Muscle of arm (tissue), 12 donors: ENCODE results near the gene ST7L. TPM values are rescaled to one million over a fixed set of nuclear protein-coding genes. Genes with fewer than 3 reads are reported as not detected.

Experiments used
- DNase-seq: peaks from one replicate; pipeline ENCODE4 v3.0.0-alpha.2; 2013
- polyA plus RNA-seq, 12 donors: library from polyadenylated mRNA; unstranded; fragments of 120-200 nt; gene quantifications; one replicate each; pipeline ENCODE4 v1.2.1, GENCODE V29; 2013; ENCODE audit not compliant: insufficient read length in 12 of 12

Gene ST7L
- polyA plus RNA-seq, 12 donors, result 14.3 to 25.3 (median 18.7) TPM; not detected in 1

DNA sequence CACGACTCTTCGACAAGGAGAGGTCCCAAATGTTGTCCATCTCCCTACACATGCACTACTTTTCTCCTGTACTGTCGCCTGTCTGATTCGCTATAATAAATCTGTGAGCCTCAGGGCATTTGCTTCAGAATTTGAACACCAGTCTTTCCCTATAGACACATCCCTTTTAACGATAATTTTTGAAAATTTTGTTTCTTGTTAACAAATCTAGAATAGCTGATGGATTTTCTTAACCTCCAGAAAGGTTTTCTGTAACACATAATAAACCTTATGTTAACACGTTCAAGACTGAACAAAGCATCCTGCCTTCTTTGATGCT lies 1.4 kb upstream of the ST7L start:
- no peak for DNase-seq

DNA sequence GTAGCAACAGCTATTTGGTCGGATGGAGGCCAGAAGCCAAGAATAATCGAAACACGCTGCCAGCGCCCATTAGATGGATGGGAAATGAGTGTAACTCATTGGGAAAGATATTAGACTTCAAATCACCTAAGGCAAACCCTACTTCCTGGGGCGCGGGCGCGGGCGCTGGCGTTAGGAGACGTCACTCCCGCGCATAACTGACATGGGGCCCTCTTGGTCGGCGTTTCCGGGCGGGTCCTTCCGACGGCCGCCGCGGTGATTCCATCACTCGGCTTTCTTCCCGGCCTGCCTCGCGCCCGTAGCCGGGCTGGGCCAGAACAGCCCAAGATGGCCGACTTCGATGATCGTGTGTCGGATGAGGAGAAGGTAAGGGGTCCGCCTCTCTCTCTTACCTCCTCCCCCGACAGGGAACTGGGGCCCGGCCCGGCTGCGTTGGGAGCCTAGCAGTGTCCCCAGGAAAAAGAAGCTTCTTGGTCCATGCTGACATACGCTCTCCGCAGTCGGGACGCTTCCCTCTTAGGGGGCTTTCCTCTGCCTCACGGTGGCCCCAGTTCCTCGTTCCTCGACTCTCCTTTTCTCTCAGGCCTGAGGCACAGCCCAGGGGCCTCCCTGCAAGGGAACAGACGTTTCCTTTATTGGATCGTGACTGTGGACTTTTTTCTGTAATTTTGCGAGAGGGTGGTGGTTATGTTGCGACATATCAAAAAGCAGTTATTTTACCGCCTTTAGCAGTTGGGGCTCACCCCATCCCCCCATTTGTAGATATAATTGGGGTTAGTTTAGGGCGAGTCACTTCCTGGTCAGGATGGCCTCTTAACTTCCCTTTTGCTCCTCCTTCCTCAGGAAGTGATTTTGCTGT lies 806 bp upstream of the ST7L start, which contains the start of gene CAPZA1:
TSS of gene CAPZA1 (plus strand) at position 315 of the 859 bp plus-strand sequence. CDS start at position 328, 13 bp downstream.
- DNase-seq, result peak; percentile 96

- DNase-seq, result peak; percentile 13
Observed at GRCh38 chr1:112618114-112618720, 724 bp downstream of the ST7L start.

- no peak for DNase-seq
Observed at GRCh38 chr1:112614460-112615065, 4.4 kb downstream of the ST7L start.

- no peak for DNase-seq
Observed at GRCh38 chr1:112605633-112606327, 13.2 kb downstream of the ST7L start.

DNA sequence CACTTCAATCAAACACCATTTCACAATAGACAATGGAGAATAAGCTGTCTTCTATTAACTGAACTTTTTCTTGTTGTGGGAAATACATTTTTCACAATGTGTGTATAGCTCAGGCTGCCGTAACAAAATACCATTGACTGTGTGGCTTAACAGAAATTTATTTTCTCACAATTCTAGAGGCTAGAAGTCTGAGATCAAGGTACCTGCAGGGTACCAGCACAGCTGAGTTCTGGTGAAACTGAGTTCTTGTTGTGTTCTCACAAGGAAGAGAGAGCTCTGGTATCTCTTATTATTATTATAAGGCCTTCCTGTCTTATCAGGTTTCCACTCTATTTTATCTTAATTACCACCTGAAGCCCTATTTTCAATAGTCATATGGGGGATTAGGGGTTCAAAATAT lies 15.4 kb downstream of the ST7L start:
- DNase-seq, result no peak

- DNase-seq, result no peak
Observed at GRCh38 chr1:112603012-112603411, 15.9 kb downstream of the ST7L start.

- DNase-seq, result no peak
Observed at GRCh38 chr1:112599477-112599876, 19.5 kb downstream of the ST7L start.

DNA sequence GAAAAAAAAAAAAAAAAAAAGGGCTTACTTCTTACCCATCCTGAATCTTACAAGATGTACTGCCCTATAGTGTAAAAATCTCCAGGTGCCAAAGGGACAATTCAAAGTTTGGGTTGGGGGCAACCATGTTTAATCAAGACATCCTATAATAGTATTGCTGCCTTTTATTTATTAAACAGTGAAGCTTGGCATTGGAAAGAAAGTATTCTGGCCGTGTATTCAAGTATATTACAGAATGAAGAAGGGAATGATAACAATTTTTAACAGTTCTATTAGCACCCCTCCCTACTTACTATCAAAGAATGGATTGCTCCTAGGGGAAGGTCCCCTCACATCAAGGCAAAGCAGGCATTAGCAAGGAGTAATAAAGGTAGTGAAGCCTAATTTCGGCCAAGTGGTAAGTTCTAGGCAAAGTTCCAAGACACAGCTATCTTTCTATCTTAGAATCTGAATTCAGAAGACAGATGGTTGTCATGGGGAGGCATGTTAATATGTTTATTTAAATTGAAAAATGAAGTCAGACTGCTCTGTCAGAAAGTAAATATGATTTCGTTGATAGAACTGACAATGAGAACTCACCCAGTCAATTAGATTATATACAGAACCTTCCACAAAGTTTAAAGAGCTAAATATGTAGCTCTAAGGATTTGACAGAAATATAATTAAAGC lies 24.6 kb downstream of the ST7L start:
- DNase-seq, result no peak

- DNase-seq, result no peak
Observed at GRCh38 chr1:112589766-112590165, 29.2 kb downstream of the ST7L start.

DNA sequence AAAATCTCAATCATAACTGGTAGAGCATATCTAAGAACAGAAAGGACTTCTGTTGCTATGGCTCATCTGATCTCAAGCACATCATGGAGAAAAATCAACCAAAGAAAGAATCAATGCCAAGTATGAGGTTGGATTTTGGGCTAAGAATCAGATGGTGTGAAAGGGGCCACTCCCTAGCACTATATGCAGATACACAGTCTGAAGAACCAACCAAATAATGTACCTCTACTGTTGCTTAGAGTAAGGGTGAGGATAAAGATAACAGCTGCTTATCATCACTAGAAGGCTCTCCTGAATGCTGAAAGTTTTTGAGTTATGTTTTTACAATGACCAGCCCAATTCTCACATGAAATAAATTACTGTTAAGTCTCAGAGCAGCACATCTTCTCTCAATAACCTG lies 35.6 kb downstream of the ST7L start:
- peak; percentile 1 for DNase-seq

DNA sequence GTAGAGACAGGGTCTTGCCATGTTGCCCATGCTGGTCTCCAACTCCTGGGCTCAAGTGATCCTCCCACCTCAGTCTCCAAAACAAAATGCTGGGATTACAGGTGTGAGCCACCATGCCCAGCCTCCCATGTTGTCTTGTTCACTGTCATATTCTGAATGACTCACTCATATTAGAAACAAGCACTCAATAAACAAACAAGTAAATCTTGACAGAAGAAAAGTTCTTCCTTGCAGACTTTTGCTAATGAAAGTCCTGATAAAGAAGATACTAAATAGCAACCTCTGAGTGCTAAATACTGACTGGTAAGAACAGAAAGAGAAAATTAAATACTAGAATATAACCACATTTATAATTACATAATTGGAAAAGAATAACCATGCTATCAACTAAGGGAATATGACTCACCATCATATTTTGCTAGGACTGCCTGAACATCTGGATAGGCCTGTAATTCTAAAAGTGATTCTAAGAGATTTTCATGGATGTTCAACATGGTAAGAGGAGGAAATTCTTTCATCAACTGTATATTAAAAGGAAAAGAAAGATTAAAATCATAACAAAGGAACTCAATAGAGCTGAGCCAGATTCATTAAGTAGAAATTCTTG lies 37.3 kb downstream of the ST7L start:
- no peak for DNase-seq

GRCh38 chr1:112579801-112580510 lies 39.0 kb downstream of the ST7L start:
- peak; percentile 1 for DNase-seq

GRCh38 chr1:112576240-112576639 lies 42.7 kb downstream of the ST7L start:
- DNase-seq, result no peak

GRCh38 chr1:112575154-112575804 lies 43.7 kb downstream of the ST7L start:
- DNase-seq, result no peak

DNA sequence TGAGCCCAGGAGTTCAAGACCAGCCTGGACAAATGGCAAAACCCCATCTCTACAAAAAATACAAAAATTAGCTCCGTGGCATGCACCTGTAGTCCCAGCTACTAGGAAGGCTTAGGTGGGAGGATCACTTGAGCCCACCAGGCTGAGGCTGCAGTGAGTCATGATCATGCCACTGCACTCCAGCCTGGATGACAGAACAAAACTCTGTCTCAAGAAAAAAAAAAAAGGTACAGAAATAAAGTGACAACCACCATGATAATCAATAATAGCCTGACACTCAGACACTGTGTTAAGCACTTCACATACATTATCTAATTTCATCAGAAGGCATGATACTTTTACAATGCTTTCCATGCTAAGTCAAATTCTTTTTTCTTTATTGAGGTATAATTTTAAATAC lies 53.1 kb downstream of the ST7L start:
- no peak for DNase-seq

- no peak for DNase-seq
Observed at GRCh38 chr1:112564081-112564480, 54.9 kb downstream of the ST7L start.

- no peak for DNase-seq
Observed at GRCh38 chr1:112563341-112563740, 55.6 kb downstream of the ST7L start.

DNA sequence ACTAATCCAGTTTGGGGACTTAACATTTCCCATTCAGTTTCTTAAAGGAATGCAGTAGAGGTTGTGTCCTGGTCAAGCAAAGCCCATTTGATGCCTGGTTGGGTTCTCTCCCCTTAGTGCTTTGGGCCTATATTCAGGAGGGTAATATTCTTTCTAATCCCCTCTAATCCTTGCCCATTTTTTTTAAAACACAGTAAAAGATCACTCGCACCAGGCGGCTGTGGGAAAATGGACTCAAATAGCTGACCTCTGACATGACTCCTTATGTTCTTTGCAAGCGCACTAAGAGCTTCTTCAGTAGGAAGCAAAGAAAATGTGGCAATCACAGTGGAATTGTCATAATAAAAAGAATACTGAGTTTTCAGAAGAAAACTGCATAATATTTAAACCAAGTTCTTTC lies 60.3 kb downstream of the ST7L start:
- DNase-seq, result no peak

DNA sequence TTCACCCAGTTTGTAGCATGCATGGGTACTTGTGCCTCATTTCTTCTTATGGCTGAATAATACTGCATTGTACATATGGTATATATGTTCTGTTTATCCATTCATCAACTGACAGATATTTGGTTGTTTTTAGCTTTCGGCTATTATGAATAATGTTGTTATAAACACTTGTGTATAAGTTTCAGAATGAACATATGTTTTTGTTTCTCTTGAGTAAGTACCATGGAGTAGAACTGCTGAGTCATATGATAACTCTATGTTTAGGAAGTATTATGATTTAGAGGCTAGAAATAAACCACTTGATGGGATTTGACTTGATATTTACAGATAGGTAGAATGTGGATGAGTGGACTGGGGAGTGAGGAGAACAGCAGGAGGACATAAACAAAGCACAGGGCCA lies 61.6 kb downstream of the ST7L start:
- DNase-seq, result no peak
